HEK293T (cell line): Measurements from ENCODE around the gene UGT1A7.

Source experiments
- BHLHE40 ChIP-seq: fragments of 450-650 bp; IDR thresholded peaks from 2 replicates; pipeline ENCODE4 v1.6.1; 2016; ENCODE audit warnings: mild to moderate bottlenecking, moderate library complexity, borderline replicate concordance
- ELF4 ChIP-seq: fragments of 450-650 bp; IDR thresholded peaks from 2 replicates; pipeline ENCODE4 v1.6.1; 2017; ENCODE audit warnings: antibody characterized with exemption
- FOXA1 ChIP-seq: fragments of 450-650 bp; IDR thresholded peaks from 2 replicates; pipeline ENCODE4 v1.6.1; 2016; ENCODE audit warnings: mild to moderate bottlenecking
- FOXK2 ChIP-seq: fragments of 450-650 bp; IDR thresholded peaks from 2 replicates; pipeline ENCODE4 v1.6.1; 2016; ENCODE audit warnings: mild to moderate bottlenecking
- FOXM1 ChIP-seq: fragments of 450-650 bp; IDR thresholded peaks from 2 replicates; pipeline ENCODE4 v1.6.1; 2017; ENCODE audit warnings: mild to moderate bottlenecking, borderline replicate concordance
- L3MBTL2 ChIP-seq: fragments of 450-650 bp; conservative IDR thresholded peaks from 2 replicates; pipeline ENCODE4 v1.6.1; 2016; ENCODE audit warnings: mild to moderate bottlenecking
- NFRKB ChIP-seq: fragments of 450-650 bp; IDR thresholded peaks from 2 replicates; pipeline ENCODE4 v1.6.1; 2016; ENCODE audit warnings: mild to moderate bottlenecking, moderate library complexity
- SP1 ChIP-seq: fragments of 450-650 bp; IDR thresholded peaks from 2 replicates; pipeline ENCODE4 v1.6.1; 2017
- SUZ12 ChIP-seq: fragments of 450-650 bp; IDR thresholded peaks from 2 replicates; pipeline ENCODE4 v1.6.1; 2016; ENCODE audit warnings: mild to moderate bottlenecking
- TARDBP ChIP-seq: fragments of 450-650 bp; IDR thresholded peaks from 2 replicates; pipeline ENCODE4 v1.6.1; 2016

- TF ChIP-seq FOXM1 (no peak), SP1 (no peak), TARDBP (no peak), FOXA1 (no peak), L3MBTL2 (no peak), ELF4 (no peak), SUZ12 (no peak), NFRKB (no peak), FOXK2 (no peak), BHLHE40 (no peak)
Measured at GRCh38 chr2:233745073-233745755, 63.5 kb downstream of the UGT1A7 start.
